Activated CD8-positive, alpha-beta memory T cell treated with anti-CD3 and anti-CD28 coated beads for 36 hours (primary cell): ENCODE results near the gene UCP2. TPM values are rescaled to one million over a fixed set of nuclear protein-coding genes. Genes with fewer than 3 reads are reported as not detected.
"Not testable (repeated sequence)": the region's sequence is repeated elsewhere in the genome, so short reads cannot be mapped to it uniquely, and the experiment has no call there.

Experiments used
- CTCF ChIA-PET: fragments of 350-600 bp; sonication (Branson Sonifier 250); formaldehyde crosslinking; loops from one replicate; lab custom pipeline; 2021; ENCODE audit warnings: antibody characterized with exemption; lab: Charles Lee
- POLR2A ChIA-PET: fragments of 350-600 bp; sonication (Branson Sonifier 250); formaldehyde crosslinking; loops from one replicate; lab custom pipeline; 2021; ENCODE audit warnings: antibody characterized with exemption; lab: Charles Lee
- total RNA-seq, 2 experiments: library from RNA; stranded (reverse); gene quantifications; one replicate each; pipeline ENCODE4 v1.2.3, GENCODE V29; 2021

Gene UCP2
- total RNA-seq, 2 experiments from 2014 or later: 270 to 279 TPM

DNA sequence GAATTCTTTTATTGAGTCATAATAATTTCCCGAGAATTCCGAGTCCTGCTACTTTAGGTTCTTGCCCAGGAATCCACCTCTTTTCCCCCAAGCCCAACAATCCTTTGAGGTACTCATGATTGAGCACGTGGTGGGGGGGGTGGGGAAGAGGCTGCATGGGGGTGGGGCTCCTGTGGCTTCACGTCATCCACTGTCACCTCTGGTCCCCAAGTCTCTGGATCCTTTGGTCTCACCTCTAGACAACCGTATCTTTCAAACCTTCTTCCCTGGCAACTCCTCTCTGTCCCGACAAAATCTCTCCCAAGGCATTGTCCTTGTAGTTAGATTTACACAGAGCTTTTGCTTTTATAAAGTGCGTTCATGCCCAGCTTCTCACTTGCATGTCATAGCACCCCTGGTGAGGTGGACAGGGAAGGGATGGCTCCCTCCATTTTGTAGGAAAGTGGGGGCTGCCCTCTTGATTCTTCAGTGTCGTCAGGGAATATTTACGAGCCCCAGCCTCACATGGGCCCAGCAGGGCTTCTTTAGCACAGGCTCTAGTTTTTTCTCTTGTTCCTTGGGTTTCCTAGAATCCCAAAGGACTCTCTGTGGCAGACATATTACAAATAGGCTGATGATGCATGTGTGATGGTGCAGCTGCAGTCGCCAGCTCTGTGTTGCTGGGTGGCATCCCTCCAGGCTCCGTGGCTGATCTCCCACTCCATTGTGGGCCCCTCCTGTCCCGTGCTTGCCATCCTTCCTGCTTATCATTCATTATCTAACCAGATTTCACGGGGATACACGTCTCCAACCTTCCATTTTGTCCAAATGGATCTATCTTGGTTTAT, 17.9 kb upstream of the UCP2 start:
- ChIA-PET POLR2A (interaction anchor here (0.6 kb wide), 1 partner anchor 11 kb away, joined by 6 read pairs; no protein-coding TSS in a partner anchor), CTCF (interaction anchor here (1.6 to 1.7 kb wide), 2 partner anchors 11 to 20 kb away, joined by 5 to 6 read pairs; no protein-coding TSS in a partner anchor)

DNA sequence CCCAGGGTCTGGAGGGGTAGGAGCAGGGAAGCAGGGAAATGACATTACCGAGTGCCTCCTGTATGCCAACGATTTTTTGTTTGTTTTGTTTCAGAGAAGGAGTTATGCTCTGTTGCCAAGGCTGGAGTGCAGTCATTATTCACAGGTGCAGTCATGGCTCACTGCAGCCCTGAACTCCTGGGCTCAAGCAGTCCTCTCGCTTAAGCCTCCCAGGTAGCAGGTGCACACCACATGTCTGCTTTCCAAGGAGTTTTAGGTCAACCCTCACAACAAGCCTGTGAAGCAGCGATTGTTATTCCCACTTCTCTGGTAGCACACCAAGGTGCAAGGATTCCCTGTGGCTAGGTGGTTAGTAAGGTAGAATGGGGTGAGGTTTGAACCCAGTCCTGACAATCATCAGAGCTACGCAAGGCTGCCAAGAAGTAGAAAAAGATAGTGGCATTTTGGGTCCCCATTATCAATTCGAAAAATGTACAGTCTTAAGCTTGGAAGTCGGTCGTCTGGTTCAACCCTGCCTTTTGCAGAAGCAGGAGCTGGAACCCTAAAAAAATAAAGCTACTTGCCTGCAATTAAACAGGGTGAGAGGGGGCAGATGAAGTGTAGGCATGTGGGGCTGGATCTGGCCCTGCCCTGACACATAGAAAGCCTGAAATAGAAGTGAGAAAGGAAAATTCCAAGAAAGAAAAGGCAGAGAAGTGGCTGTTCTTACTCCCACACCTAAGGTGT, 17.1 kb upstream of the UCP2 start:
- CTCF ChIA-PET: interaction anchor here (1.6 to 1.7 kb wide), 2 partner anchors 12 to 20 kb away, joined by 5 to 6 read pairs; no protein-coding TSS in a partner anchor
- POLR2A ChIA-PET: interaction anchor here (0.6 kb wide), 1 partner anchor 12 kb away, joined by 6 read pairs; no protein-coding TSS in a partner anchor

DNA sequence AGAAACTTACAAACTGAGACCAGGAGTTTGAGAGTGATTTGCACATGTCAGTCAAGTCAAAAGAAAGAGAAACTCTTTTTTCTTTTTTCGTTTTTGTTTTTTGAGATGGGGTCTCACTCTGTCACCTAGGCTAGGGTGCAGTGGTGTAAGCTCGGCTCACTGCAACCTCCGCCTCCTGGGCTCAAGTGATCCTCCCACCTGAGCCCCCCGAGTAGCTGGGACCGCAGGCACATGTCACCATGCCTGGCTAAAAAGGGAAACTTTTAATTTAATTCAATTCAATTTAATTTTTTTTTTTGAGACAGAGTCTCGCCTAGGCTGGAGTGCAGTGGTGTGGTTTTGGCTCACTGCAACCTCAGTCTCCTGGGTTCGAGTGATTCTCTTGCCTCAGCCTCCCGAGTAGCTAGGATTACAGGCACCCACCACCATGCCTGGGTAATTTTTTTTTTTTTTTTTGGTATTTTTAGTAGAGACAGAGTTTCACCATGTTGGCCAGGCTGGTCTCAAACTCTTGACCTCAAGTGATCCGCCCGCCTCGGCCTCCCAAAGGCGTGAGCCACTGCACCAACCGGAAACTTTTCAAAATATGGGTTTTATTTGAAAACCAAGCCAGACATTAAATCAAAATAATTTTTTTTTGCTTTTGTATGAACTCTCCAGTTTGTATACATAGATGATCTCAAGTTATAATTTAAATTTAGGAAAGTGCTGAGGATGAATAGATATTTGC, 16.4 kb upstream of the UCP2 start:
- POLR2A ChIA-PET: no interaction called here
- CTCF ChIA-PET: interaction anchor here (1.6 kb wide), 1 partner anchor 13 kb away, joined by 6 read pairs; no protein-coding TSS in a partner anchor

DNA sequence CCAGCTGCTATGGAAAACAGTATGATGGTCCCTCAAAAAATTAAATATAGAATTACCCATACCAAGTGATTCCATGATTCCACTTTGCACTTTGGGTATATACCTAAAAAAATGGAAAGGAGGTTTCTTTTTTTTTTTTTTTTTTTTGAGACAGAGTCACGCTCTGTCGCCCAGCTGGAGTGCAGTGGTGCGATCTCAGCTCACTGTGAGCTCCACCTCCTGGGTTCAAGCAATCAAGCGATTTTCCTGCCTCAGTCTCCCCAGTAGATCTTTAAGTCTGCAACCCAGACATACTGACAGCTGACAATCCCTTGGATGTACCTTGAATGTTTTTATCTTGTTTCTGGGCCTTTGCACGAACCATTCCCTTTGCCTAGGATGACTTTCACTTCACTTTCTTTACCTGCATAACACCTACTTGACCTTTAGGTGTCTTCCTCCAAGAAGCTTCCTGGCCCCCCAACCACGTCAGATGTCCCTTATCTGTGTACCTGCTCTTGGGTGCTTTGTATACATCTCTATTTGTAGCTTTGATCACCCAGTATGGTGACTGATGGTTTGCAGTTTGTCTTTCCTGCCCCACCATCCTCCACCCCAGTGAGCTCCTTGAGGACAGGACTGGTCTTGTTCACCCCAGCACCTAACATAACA, 14.6 kb upstream of the UCP2 start:
- CTCF ChIA-PET: no interaction called here

DNA sequence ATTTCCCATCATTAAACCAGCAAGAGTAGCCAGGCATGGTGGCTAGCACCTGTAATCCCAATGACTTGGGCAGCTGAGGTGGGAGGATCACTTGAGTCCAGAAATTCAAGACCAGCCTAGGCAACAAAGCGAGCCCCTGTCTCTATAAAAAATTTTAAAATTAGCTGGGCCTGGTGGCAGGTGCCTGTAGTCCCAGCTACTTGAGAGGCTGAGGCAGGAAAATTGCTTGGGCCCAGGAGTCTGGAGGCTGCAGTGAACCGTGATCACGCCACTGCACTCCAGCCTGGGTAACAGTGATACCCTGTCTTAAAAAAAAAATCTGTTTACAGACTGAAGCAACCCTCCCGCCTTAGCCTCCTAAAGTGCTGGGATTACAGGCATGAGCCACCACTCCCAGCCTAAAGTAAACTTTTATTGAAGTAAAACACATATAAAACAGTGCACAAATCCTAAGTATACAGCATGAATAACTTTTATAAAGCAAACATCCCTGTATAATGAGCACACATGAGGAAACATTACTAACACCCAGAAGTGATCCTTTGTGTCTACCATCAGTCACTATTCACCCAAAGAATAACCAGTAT, 13.6 kb upstream of the UCP2 start:
- ChIA-PET CTCF (no interaction called here), POLR2A (interaction anchor here (0.7 to 2.5 kb wide), 4 partner anchors 12 to 210 kb away, joined by 3 to 13 read pairs (median 6); no protein-coding TSS in a partner anchor)

More for the DNA sequence above, 14.6 kb upstream of the UCP2 start:
- POLR2A ChIA-PET: interaction anchor here (0.6 to 0.7 kb wide), 2 partner anchors 77 to 209 kb away, joined by 3 read pairs; no protein-coding TSS in a partner anchor

DNA sequence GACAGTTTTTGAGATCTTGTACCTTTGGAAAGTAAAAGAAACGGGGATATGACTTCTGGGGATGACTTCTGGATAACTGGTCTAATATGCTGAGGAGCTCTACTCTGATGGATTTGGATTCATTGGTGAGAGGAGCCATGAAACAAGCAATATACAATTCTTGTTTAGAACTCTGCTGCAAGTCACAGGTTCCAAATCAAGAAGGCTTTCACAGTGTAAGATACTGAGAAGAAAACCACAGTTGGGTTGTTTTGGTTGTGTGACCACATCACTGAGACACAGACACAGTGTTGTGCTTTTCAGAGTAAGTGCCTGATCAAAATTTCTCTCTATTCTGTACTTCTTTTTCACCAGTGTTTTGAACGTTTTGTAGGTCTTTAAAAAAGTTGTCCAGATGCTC, 13.1 kb upstream of the UCP2 start:
- ChIA-PET CTCF (interaction anchor here (1.0 to 2.1 kb wide), 2 partner anchors 12 to 16 kb away, joined by 4 to 9 read pairs; no protein-coding TSS in a partner anchor), POLR2A (interaction anchor here (0.5 to 2.5 kb wide), 7 partner anchors 12 to 155 kb away, joined by 3 to 15 read pairs (median 6); partner anchors contain the start of gene UCP2)

DNA sequence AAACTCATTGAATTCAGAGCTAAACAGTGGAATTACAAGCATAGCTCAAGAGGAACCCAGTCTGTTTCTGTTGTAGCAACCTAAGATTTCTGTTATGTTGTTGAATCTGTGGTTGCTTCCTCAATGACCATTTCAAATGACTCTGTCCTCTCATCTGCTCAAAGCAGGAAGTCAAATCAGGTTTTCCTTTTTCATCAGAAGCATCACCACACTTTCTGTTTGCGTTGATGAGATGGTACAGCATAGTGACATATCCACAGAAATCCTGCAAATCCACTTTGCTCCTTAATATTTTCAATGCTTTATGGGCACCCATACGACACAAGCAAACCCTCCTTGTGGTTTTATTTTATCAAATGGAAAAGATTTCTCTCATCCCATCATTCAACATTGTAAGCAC, 12.6 kb upstream of the UCP2 start:
- ChIA-PET POLR2A (interaction anchor here (0.5 to 2.5 kb wide), 7 partner anchors 11 to 155 kb away, joined by 3 to 15 read pairs (median 6); partner anchors contain the start of gene UCP2), CTCF (interaction anchor here (0.6 to 2.1 kb wide), 4 partner anchors 10 to 27 kb away, joined by 3 to 9 read pairs (median 4); no protein-coding TSS in a partner anchor)

DNA sequence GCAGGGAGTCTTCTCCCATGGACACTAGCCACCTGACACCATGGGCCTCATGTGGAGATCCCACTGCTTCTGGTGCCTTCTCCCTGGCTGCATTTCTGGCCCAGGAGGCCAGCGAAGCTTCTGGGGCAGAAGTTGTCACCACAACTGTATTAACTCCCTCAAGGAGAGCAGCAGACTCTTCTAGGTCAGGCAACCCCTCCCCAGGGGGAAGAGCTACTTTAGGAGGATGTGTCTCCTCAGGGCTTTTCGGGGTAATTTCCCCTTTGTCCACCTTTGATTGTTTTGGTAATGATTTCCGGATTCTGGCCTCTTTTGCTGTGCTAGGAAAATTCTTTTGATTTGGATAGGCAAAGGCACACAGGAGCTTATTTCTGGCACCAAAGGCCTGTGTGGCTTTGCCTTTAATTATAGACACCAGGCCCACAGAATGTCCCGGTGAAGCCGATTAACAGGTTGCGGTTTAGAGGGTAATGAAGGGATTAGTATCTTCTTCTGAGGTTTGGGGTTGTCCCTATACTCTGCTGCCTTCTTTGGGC, 8.9 kb upstream of the UCP2 start:
- POLR2A ChIA-PET: interaction anchor here (1.5 kb wide), 1 partner anchor 11 kb away, joined by 3 read pairs; no protein-coding TSS in a partner anchor

DNA sequence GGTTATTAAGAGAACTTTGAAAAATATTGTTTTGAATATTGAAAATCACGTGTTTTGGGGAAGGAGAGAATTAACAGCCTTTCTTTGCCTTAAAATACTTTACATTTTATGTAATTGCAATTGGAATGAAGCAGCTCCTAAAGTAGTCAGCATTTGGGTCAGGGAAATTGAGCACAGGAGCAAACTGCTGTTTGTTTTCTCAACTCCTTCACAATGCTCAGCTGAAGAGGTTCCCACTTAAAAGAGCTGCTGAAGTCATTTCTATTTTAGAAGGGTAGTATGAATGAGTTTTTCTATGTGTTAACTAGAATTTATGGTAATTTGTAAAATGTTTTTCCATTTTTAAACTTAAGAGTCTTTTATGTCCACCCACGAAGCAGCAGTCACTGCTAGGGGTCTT, 8.1 kb upstream of the UCP2 start:
- CTCF ChIA-PET: interaction anchor here (1.1 to 1.8 kb wide), 3 partner anchors 11 to 179 kb away, joined by 3 to 4 read pairs (median 3); no protein-coding TSS in a partner anchor
- POLR2A ChIA-PET: interaction anchor here (1.5 kb wide), 1 partner anchor 10 kb away, joined by 3 read pairs; no protein-coding TSS in a partner anchor

More for the DNA sequence above, 8.9 kb upstream of the UCP2 start:
- CTCF ChIA-PET: interaction anchor here (1.1 to 1.8 kb wide), 3 partner anchors 11 to 55 kb away, joined by 3 to 4 read pairs (median 3); no protein-coding TSS in a partner anchor

DNA sequence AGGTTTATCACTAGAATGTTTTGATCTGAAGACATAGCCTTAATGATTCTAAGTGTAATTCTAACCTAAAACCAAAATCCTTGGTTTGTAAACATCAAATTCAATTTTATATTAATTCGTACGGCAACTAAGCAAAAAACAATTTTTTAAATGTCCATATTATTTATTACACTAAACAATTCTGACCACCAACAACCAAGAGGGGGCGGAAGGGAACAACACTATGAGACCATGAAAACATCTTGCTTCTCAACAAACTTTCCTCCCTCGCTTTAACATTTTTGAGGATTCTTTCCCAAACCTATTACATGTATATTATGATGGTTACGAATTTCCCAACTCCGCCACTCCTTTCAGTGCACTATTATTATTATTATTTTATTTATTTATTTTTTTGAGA, 6.5 kb upstream of the UCP2 start:
- CTCF ChIA-PET: no interaction called here
- POLR2A ChIA-PET: no interaction called here

DNA sequence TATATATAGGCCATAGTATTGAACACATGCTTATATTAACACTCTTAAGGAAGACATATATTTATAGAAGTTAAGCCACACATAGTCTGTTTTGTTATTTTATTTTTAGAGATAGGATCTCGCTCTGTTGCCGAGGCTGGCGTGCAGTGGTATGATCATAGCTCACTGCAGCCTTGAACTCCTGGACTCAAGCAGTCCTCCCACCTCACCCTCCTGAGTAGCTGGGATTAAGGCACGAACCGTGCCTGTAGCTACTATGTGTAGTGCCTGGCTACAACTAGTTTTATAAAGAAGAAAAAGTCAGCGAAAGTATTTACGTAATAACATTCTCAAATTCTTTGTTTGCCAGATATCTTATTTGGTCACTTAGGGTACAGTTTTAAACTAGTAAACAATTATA, 5.6 kb upstream of the UCP2 start:
- POLR2A ChIA-PET: no interaction called here

DNA sequence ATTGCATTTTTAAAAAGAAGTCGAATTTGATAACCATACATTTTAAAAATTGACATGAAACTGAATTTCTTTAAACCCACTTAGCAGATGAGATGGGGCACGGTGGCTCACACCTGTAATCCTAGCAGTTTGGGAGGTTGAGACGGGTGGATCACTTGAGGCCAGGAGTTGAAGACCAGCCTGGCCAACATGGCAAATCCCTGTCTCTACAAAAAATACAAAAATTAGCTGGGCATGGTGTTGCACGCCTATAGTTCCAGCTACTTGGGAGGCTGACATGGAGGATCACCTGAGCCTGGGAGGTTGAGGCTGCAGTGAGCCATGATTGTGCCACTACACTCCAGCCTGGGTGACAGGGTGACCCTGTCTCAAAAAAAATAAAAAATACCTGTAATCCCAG, 3.0 kb upstream of the UCP2 start:
- POLR2A ChIA-PET, CTCF ChIA-PET: not testable (repeated sequence)

More for the DNA sequence above, 5.6 kb upstream of the UCP2 start:
- CTCF ChIA-PET: no interaction called here

DNA sequence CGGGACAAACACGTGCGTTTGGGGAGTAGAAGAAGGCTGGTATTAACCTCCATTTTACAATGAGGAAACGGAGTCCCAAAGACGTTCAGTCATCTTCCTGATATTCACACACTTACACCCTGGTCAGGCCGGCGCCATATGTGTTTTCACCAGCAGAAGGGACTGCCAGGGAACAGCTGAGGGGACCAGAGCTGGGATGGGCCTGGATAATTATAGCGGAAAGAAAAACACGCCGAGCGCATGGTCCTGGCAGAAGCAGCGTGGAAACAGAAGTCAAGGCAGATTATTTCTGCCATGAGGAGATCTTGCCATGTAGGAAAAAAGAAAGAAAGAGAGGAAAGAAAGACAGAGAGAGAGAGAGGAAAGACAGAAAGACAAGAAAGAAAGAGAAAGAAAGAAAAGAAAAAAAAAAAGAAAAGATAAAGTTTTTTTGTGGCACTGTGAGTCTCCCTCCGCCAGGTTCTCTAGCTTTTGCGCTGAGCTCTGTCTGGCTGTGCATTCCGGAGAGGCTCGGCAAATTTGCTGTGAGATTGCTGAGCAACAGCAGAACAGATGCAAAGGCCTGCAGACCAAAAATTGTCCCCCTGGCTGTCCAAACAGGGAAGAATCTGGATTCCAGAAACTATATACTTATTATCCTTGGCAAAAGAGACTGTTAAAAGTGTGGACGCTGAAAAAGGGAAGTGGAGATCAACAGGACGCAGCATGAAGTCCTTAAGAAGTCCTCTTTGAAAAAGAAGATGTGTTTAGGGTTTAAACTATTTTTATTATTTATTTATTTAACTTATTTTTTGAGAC, 1.3 kb upstream of the UCP2 start:
- ChIA-PET POLR2A (interaction anchor here (0.8 to 2.9 kb wide), 4 partner anchors 12 to 28 kb away, joined by 3 to 31 read pairs (median 6); no protein-coding TSS in a partner anchor), CTCF (interaction anchor here (1.3 to 2.3 kb wide), 2 partner anchors 11 to 20 kb away, joined by 3 to 9 read pairs; no protein-coding TSS in a partner anchor)

DNA sequence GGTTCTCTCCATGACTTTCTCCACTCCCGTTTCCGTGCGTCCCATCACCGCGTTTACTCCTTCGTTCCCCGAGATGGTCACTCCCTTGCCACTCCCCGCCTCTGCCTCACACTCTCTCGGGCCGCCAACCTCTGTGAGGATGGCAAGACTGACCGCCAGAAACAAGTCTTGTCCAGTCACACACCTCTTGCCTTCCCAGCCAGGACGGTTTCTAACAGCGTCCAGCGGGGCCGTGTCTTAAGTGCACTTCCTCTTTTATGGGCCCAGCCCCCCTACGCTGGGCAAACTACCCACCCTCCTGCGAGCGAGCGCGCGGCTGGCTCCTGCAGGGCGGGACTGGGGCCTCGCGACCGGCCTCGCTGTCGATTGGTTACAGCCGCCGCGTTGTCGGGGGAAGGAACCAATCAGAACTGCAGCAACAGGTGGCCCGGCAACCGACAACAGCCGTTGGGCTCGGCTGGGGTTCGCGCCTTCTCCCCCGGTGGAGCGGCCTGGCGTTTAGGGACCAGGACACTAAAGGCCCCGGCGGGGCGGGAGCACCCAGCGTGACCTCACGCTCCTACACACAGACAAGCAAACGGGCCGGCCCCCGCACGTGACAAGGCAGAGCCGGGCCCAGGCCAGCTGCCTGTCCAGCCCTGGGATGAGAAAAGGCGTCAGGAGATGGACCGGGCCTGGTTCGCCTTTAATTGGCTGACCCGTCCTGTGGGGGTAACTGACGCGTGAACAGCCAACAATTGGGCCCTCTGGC, 522 bp upstream of the UCP2 start:
- POLR2A ChIA-PET: interaction anchor here (0.8 to 2.9 kb wide), 8 partner anchors 11 to 71 kb away, joined by 3 to 31 read pairs (median 6); no protein-coding TSS in a partner anchor
- CTCF ChIA-PET: interaction anchor here (0.6 to 2.3 kb wide), 4 partner anchors 11 to 21 kb away, joined by 3 to 9 read pairs (median 3); no protein-coding TSS in a partner anchor
